Activated naive CD4-positive, alpha-beta T cell treated with anti-CD3 and anti-CD28 coated beads, Interleukin-2, amount 10 ng/mL, durations not matched to agents 7 days and 5 days (primary cell): Measurements from ENCODE around the gene DDX51.
A peak's percentile ranks its signal among the peaks of the same experiment; 100 is the strongest.
"Not testable (repeated sequence)": the region's sequence is repeated elsewhere in the genome, so short reads cannot be mapped to it uniquely, and the experiment has no call there.

Source experiments
- CTCF ChIA-PET: fragments of 350-600 bp; sonication (Branson Sonifier 250); formaldehyde crosslinking; loops from one replicate; lab custom pipeline; 2021; ENCODE audit warnings: antibody characterized with exemption; lab: Charles Lee
- DNase-seq: peaks from one replicate; pipeline ENCODE4 v3.0.0-alpha.2; 2020
- H3K27ac Mint-ChIP-seq: one replicate; pipeline ENCODE4 v1.8.0; 2021; ENCODE audit warnings: mild to moderate bottlenecking, moderate library complexity, mixed read lengths
- H3K27me3 Mint-ChIP-seq: one replicate; pipeline ENCODE4 v1.8.0; 2021; ENCODE audit warnings: mild to moderate bottlenecking, mixed read lengths
- H3K36me3 Mint-ChIP-seq: one replicate; pipeline ENCODE4 v1.8.0; 2021; ENCODE audit warnings: mixed read lengths
- H3K4me1 Mint-ChIP-seq: one replicate; pipeline ENCODE4 v1.8.0; 2021; ENCODE audit warnings: mixed read lengths
- H3K4me3 Mint-ChIP-seq: one replicate; pipeline ENCODE4 v1.8.0; 2021; ENCODE audit warnings: mild to moderate bottlenecking, moderate library complexity, mixed read lengths
- H3K9me3 Mint-ChIP-seq: one replicate; pipeline ENCODE4 v1.8.0; 2021; ENCODE audit warnings: mixed read lengths

DDX51 gene

DNA sequence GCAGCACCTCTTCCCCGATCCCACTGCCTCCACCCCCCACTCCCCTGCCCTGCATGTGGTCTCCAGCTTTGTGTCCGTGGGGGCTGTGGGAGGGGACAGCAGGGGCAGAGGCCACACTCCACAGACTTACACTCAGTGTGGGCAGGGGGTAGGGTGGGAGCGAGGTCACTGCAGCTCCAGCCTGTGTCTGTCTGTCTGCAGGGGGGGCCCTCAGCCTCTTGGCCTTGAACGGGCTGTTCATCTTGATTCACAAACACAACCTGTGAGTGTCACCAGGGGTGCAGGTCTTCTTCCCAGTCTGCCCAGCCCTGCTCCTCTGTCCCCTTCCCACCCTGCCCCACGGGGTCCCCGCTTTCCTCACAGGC is 6.6 kb upstream of the DDX51 start:
- Mint-ChIP-seq H3K27ac (no peak overlapping the region), H3K36me3 (peaks cover 10% of the 10 kb centered on the region), H3K4me3 (no peak overlapping the region), H3K4me1 (peaks cover 8% of the 10 kb centered on the region), H3K27me3 (no peaks in the 10 kb centered on the region), H3K9me3 (no peaks in the 10 kb centered on the region)
- CTCF ChIA-PET: no interaction called here
- no peak for DNase-seq

GRCh38 chr12:132149526-132149925 is 5.4 kb upstream of the DDX51 start:
- H3K36me3 Mint-ChIP-seq: not testable (repeated sequence)

DNA sequence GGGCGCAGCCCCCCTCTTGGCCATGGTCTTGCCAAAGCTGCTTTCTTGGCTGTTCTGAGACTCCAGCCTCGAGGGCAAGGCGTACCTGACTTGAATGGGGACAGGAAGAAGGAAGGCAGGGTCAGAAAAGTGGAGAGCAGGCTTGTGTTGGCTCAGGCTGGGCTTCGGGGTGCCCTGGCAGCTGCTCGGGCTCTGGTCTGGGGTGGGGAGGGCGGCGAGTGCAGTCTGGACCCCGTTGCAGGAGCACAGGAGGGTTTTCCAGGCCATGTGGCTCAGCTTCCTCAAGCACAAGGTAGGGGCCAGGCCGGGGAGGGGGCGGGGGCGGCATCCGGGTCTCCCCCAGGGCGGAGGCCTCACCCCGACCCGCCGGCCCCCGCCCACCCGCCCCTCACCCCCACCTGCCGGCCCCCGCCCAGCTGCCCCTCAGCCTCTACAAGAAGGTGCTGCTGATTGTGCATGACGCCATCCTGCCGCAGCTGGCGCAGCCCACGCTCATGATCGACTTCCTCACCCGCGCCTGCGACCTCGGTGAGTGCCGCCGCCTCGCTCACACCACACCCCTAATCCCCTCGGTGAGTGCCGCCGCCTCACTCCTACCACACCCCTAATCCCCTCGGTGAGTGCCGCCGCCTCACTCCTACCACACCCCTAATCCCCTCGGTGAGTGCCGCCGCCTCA is 4.4 kb upstream of the DDX51 start:
- H3K4me3 Mint-ChIP-seq: no peak overlapping the region
- peaks cover 4% of the 10 kb centered on the region for H3K27me3 Mint-ChIP-seq
- no peak overlapping the region for H3K27ac Mint-ChIP-seq
- peak; percentile 12 for DNase-seq
- CTCF ChIA-PET: no interaction called here
- no peaks in the 10 kb centered on the region for H3K9me3 Mint-ChIP-seq
- H3K4me1 Mint-ChIP-seq: peaks cover 21% of the 10 kb centered on the region
- H3K36me3 Mint-ChIP-seq: peaks cover 11% of the 10 kb centered on the region

More at GRCh38 chr12:132149526-132149925, 5.4 kb upstream of the DDX51 start:
- CTCF ChIA-PET, DNase-seq, H3K4me3 Mint-ChIP-seq, H3K9me3 Mint-ChIP-seq, H3K27ac Mint-ChIP-seq, H3K27me3 Mint-ChIP-seq: not testable (repeated sequence)
- peaks cover 19% of the 10 kb centered on the region for H3K4me1 Mint-ChIP-seq

DNA sequence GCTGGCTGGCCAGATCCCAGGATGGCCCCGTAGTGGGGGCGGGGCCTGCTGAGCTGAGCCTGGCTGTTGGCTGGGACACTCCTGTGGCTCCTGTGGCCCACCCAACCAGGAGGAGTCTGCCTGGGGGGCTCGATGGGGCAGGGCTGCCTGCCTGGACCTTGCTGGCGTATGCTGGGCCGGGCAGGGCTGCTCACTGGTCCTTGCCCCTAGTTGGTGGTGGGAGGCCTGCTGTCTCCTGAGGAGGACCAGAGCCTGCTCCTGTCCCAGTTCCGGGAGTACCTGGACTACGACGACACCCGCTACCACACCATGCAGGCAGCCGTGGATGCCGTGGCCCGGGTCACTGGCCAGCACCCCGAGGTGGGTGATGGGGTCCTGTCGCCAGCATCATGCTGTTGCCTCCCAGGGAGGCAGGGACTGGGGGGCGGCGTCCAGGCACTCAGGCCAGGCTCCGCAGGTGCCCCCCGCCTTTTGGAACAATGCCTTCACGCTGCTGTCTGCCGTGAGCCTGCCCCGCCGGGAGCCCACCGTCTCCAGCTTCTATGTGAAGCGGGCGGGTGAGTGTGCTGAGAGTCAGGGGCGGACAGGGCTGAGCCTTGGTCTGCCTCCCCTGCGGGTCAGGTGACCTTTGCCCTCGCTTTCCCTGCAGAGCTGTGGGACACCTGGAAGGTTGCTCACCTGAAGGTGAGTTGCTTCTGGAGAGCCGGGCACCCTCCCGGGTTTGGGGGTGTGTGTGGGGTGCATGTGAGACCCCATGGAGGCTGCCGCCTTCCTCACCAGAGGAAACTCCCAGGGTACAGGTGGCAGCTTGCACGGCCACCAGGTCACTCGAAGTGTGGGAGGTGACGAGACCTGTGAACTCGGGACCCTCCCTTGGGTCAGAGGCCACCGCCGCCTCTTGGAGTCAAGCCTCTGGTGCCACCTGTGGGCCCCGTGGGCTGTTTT is 3.6 kb upstream of the DDX51 start:
- CTCF ChIA-PET: no interaction called here
- peaks cover 27% of the 10 kb centered on the region for H3K4me1 Mint-ChIP-seq
- peaks cover 15% of the 10 kb centered on the region for H3K36me3 Mint-ChIP-seq
- no peak for DNase-seq
- no peak overlapping the region for H3K4me3 Mint-ChIP-seq
- no peaks in the 10 kb centered on the region for H3K9me3 Mint-ChIP-seq
- H3K27me3 Mint-ChIP-seq: peaks cover 8% of the 10 kb centered on the region
- no peak overlapping the region for H3K27ac Mint-ChIP-seq

GRCh38 chr12:132146772-132147422 is 2.8 kb upstream of the DDX51 start:
- H3K36me3 Mint-ChIP-seq: peaks cover 15% of the 10 kb centered on the region
- no peak overlapping the region for H3K4me3 Mint-ChIP-seq
- CTCF ChIA-PET: no interaction called here
- peaks cover 8% of the 10 kb centered on the region for H3K27me3 Mint-ChIP-seq
- DNase-seq: no peak
- peaks cover 31% of the 10 kb centered on the region for H3K4me1 Mint-ChIP-seq
- H3K27ac Mint-ChIP-seq: peak overlapping the region; percentile 42
- H3K9me3 Mint-ChIP-seq: no peaks in the 10 kb centered on the region

GRCh38 chr12:132146098-132146497 is 2.0 kb upstream of the DDX51 start:
- CTCF ChIA-PET: no interaction called here
- Mint-ChIP-seq H3K4me1 (peaks cover 31% of the 10 kb centered on the region), H3K4me3 (peak overlapping the region; percentile 93), H3K27ac (peak overlapping the region; percentile 42), H3K27me3 (peaks cover 8% of the 10 kb centered on the region), H3K36me3 (peaks cover 14% of the 10 kb centered on the region), H3K9me3 (no peaks in the 10 kb centered on the region)
- DNase-seq: no peak

DNA sequence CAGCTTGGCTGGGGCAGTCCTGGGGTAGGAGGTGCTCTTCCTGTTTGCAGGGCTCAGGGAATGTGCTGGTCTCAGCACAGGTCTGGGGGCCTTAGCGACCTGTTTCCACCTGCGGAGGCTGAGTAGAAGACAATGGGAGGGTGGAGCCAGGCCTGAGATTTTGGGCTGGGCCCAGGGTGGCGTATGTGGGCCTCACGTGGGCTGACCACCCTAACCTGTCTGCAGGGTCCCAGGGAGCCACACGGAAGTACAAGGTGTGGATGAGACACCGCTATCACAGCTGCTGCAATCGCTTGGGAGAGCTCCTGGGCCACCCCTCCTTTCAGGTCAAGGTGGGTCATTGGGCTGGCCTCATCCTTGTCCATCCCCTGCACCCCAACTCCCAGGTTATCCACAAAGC is 1.2 kb upstream of the DDX51 start:
- H3K9me3 Mint-ChIP-seq: no peaks in the 10 kb centered on the region
- peak; percentile 23 for DNase-seq
- H3K4me3 Mint-ChIP-seq: peak overlapping the region; percentile 93
- peak overlapping the region; percentile 89 for H3K27ac Mint-ChIP-seq
- H3K27me3 Mint-ChIP-seq: peaks cover 8% of the 10 kb centered on the region
- CTCF ChIA-PET: interaction anchor here (1.0 to 1.3 kb wide), 2 partner anchors 9 to 469 kb away, joined by 3 to 5 read pairs; no protein-coding TSS in a partner anchor
- H3K36me3 Mint-ChIP-seq: peaks cover 13% of the 10 kb centered on the region
- H3K4me1 Mint-ChIP-seq: peaks cover 31% of the 10 kb centered on the region

GRCh38 chr12:132144810-132145168 is 670 bp upstream of the DDX51 start:
- CTCF ChIA-PET: interaction anchor here (1.0 to 1.3 kb wide), 2 partner anchors 9 to 470 kb away, joined by 3 to 5 read pairs; no protein-coding TSS in a partner anchor
- H3K4me1 Mint-ChIP-seq: peaks cover 31% of the 10 kb centered on the region
- H3K27ac Mint-ChIP-seq: peak overlapping the region; percentile 89
- peaks cover 8% of the 10 kb centered on the region for H3K27me3 Mint-ChIP-seq
- H3K36me3 Mint-ChIP-seq: peaks cover 16% of the 10 kb centered on the region
- H3K4me3 Mint-ChIP-seq: peak overlapping the region; percentile 93
- H3K9me3 Mint-ChIP-seq: no peaks in the 10 kb centered on the region
- DNase-seq: no peak

DNA sequence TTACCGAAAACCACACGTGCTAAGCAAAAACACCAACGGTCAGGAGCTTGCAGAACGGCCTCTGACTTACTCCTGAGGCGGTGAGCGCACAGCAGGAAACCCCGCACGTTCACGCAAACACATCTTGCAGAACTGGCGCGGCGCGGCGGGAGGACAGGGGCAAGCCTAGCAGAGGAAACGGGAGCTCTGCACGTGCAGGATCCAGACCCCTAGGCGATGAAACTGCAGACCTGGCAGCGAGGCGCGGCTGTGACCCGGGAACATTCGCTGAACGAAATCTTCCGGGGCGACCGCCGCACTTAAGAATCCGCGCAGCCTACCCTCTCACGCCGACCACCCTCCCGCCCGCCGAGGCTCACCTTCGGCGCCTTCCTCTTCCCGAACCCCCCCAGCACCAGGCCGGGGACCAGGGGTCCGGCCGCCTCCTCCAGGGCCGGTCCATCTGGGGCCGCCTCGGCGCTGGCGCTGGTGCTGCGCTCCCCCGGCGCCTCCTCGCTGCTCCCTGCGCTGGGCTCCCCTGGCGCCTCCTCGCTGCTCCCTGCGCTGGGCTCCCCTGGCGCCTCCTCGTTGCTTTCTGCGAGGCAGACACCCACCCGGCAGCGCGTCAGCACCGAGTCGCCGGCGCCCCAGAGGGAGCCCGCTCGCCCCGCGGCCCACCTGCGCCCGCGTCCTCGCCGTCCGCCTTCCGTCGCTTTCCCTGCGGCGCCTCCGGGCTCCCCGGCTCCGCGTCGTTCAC is 615 bp downstream of the DDX51 start:
- CTCF ChIA-PET: no interaction called here

GRCh38 chr12:132142679-132143335 is 1.3 kb downstream of the DDX51 start:
- CTCF ChIA-PET: interaction anchor here (1.0 kb wide), 1 partner anchor 28 kb away, joined by 3 read pairs; no protein-coding TSS in a partner anchor
- H3K4me1 Mint-ChIP-seq: peaks cover 31% of the 10 kb centered on the region

More for the DNA sequence above, 615 bp downstream of the DDX51 start:
- H3K27ac Mint-ChIP-seq: peak overlapping the region; percentile 88
- peaks cover 8% of the 10 kb centered on the region for H3K27me3 Mint-ChIP-seq
- H3K36me3 Mint-ChIP-seq: peaks cover 23% of the 10 kb centered on the region
- peak; percentile 62 for DNase-seq
- H3K9me3 Mint-ChIP-seq: no peaks in the 10 kb centered on the region
- H3K4me1 Mint-ChIP-seq: peaks cover 31% of the 10 kb centered on the region
- H3K4me3 Mint-ChIP-seq: peak overlapping the region; percentile 81

GRCh38 chr12:132141976-132142678 is 2.0 kb downstream of the DDX51 start:
- CTCF ChIA-PET: interaction anchor here (1.0 kb wide), 1 partner anchor 28 kb away, joined by 3 read pairs; no protein-coding TSS in a partner anchor
- peaks cover 8% of the 10 kb centered on the region for H3K27me3 Mint-ChIP-seq
- peak overlapping the region; percentile 88 for H3K27ac Mint-ChIP-seq
- H3K4me3 Mint-ChIP-seq: peak overlapping the region; percentile 81
- DNase-seq: no peak
- H3K9me3 Mint-ChIP-seq: no peaks in the 10 kb centered on the region
- H3K4me1 Mint-ChIP-seq: peaks cover 31% of the 10 kb centered on the region
- peaks cover 31% of the 10 kb centered on the region for H3K36me3 Mint-ChIP-seq

More at GRCh38 chr12:132142679-132143335, 1.3 kb downstream of the DDX51 start:
- no peak for DNase-seq
- no peaks in the 10 kb centered on the region for H3K9me3 Mint-ChIP-seq
- H3K27me3 Mint-ChIP-seq: peaks cover 8% of the 10 kb centered on the region
- H3K27ac Mint-ChIP-seq: peak overlapping the region; percentile 88
- peak overlapping the region; percentile 81 for H3K4me3 Mint-ChIP-seq
- peaks cover 26% of the 10 kb centered on the region for H3K36me3 Mint-ChIP-seq

DNA sequence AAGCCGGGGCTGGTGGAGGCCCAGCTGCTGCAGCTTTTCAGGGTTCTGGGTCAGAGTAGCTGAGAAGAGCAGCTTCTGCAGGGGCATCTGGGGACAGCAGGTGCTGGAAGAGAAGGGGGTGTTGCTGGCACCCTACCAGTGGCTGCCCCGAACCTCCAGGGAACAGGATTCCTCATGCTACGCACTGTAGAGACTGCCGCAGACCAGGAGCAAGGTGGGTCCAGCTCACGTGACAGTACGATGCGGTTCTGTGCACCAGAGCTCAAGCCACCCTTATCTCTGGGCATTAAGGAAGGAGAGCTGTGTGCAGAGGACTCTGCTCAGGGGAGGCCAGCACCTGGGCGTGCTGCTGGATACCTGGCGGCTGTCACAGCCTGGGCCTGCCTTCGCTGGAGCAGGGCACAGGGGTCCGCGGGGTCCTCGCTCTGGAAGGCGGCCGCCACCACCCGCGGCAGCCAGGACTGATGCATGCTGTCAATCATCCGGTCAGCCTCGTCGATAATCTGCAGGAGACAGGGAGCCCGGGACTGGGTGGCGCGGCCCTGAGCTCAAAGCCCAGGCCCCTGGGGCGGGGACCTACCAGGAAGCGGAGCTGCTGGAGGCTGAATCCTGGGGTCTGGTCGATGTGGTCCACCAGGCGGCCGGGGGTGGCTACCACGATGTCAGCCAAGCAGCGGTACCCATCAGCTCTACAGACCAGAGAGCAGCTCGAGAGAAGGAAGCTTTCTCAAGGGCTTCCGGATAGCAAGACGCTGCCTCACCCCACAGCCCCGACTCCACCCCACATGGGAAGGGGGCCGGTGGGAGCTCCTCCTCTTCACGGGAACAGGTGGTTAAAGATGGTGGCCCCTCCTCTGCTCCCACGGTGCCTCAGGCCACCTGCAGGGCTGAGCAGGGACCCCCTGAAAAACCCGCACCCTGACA is 2.9 kb downstream of the DDX51 start:
- peaks cover 8% of the 10 kb centered on the region for H3K27me3 Mint-ChIP-seq
- no peak for DNase-seq
- H3K9me3 Mint-ChIP-seq: peaks cover 2% of the 10 kb centered on the region
- CTCF ChIA-PET: no interaction called here
- no peak overlapping the region for H3K27ac Mint-ChIP-seq
- H3K4me1 Mint-ChIP-seq: peaks cover 27% of the 10 kb centered on the region
- no peak overlapping the region for H3K4me3 Mint-ChIP-seq
- H3K36me3 Mint-ChIP-seq: peaks cover 33% of the 10 kb centered on the region
